Mucosa of descending colon (tissue), 3 donors: ENCODE results near the gene KIF16B. TPM values are rescaled to one million over a fixed set of nuclear protein-coding genes. Genes with fewer than 3 reads are reported as not detected.

Experiments used
- ATAC-seq: fragments of 200-7000 bp; cut with Tn5 transposase; one replicate; pipeline ENCODE4 v1.9.1; 2020; ENCODE audit warnings: mild to moderate bottlenecking, moderate library complexity
- DNase-seq, 3 donors: peaks; one replicate each; pipeline ENCODE4 v3.0.0-alpha.2; 2020
- H3K36me3 ChIP-seq: fragments of 200-600 bp; one replicate; pipeline ENCODE4 v1.8.0; 2021; ENCODE audit warnings: low read depth, mild to moderate bottlenecking
- H3K4me1 ChIP-seq: fragments of 200-600 bp; one replicate; pipeline ENCODE4 v1.8.0; 2021; ENCODE audit warnings: low read depth, mild to moderate bottlenecking
- H3K4me3 ChIP-seq: fragments of 200-600 bp; one replicate; pipeline ENCODE4 v1.8.0; 2021; ENCODE audit warnings: mild to moderate bottlenecking
- H3K9me3 ChIP-seq: fragments of 200-600 bp; one replicate; pipeline ENCODE4 v1.8.0; 2021; ENCODE audit warnings: mild to moderate bottlenecking
- intact Hi-C, 2 donors: fragments of 100-400 bp; cut with DNase I in 1 of 2; cut with micrococcal nuclease in 1 of 2; formaldehyde crosslinking; loops; one replicate each; pipeline versions ENCODE4 v1.11.0 to v1.11.1; 2022; cut with DNase I, micrococcal nuclease
- total RNA-seq, 3 donors: library from RNA; stranded (reverse); fragmentation: NEBNext Ultra II Directional in 2 of 3; extraction: Animal tissue kit (Norgen Biotek cat#: 25700) in 2 of 3; gene quantifications; one replicate each; pipeline versions ENCODE4 v1.2.1 to v1.2.4, GENCODE V29; 2021 to 2023
- TF ChIP-seq, protein P1 (sequence below): fragments of 200-600 bp; IDR thresholded peaks from one replicate; pipeline ENCODE4 v1.8.0; 2022; ENCODE audit warnings: antibody characterized with exemption, mild to moderate bottlenecking
- donor health status: DM: no; HTN: no; CAD: no; lungs with moderate emphysema.
- donor health status: DM: no; HTN: no; CAD: no.
- donor health status: DM: no; HTN: yes; CAD: no.

Gene KIF16B
- total RNA-seq, 3 donors from 2014 or later = 48.5 to 81.7 (median 65.1) TPM

DNA sequence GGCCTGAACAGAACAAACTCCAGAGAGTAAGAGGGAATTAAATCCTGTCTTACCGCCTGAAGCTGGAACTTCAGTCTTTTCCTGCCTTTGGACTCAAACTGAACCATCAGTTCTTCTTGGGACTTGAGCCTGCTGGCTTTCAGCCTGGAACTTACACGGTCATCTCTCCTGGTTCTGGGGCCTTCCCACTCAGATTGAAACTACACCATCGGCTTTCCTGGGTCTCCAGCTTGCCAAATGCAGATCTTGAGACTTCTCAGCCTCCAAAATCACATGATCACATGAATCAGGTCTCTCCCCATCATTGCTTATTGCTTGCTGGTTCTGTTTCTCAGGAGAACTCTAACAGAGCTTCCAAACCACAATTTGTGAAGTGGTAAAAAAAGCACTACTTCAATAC lies 276.3 kb downstream of the KIF16B start:
- H3K36me3 ChIP-seq = no peaks in the 10 kb centered on the region
- no peak for ATAC-seq
- intact Hi-C loops = no loop called here
- no peaks in the 10 kb centered on the region for H3K4me1 ChIP-seq
- no peak for DNase-seq
- no peaks in the 10 kb centered on the region for H3K9me3 ChIP-seq
- no peak overlapping the region for H3K4me3 ChIP-seq
- TF ChIP-seq, protein P1, sequence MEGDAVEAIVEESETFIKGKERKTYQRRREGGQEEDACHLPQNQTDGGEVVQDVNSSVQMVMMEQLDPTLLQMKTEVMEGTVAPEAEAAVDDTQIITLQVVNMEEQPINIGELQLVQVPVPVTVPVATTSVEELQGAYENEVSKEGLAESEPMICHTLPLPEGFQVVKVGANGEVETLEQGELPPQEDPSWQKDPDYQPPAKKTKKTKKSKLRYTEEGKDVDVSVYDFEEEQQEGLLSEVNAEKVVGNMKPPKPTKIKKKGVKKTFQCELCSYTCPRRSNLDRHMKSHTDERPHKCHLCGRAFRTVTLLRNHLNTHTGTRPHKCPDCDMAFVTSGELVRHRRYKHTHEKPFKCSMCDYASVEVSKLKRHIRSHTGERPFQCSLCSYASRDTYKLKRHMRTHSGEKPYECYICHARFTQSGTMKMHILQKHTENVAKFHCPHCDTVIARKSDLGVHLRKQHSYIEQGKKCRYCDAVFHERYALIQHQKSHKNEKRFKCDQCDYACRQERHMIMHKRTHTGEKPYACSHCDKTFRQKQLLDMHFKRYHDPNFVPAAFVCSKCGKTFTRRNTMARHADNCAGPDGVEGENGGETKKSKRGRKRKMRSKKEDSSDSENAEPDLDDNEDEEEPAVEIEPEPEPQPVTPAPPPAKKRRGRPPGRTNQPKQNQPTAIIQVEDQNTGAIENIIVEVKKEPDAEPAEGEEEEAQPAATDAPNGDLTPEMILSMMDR = no peak

DNA sequence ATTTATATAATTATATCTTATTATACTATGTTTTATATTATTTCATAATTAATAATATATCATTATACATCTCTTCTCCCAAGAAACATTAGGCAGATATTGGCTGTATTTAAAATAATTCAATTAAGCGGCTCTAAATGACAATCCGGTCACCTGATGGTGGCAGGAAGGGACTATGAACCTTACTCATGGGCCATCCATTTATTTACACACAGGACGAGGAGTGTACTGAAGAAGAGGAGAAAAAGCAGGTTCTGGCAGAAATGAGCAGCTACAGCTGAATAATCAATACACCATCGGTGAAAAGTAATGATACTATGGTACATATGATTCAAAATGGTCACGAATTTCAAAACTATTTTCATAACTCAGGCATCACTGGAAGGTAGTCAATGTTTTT lies 277.7 kb downstream of the KIF16B start:
- TF ChIP-seq, protein P1 = no peak
- no peaks in the 10 kb centered on the region for H3K36me3 ChIP-seq
- ATAC-seq (no peak), DNase-seq (no peak)
- no peaks in the 10 kb centered on the region for H3K9me3 ChIP-seq
- intact Hi-C loops = no loop called here
- no peak overlapping the region for H3K4me3 ChIP-seq
- H3K4me1 ChIP-seq = no peaks in the 10 kb centered on the region

DNA sequence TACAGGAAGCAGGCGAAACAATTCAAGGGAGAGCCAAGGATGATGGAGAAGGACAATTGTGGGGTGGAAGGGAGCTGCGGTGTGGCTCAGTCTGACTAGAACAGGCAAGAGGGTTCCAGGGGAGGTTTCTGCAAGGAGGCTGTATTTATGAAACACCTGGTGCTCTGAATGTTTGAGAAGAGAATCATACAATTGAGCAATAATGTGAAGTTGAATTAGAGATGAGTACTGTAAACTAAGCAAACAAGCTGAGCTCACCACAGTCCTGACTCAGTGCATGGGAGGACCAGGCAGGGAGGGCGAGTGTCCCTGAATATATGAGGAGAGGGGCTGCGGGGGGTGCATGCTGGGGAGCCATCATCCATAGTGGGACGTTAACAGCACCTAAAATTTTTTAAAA lies 279.7 kb downstream of the KIF16B start:
- DNase-seq (no peak), ATAC-seq (no peak)
- intact Hi-C loops = no loop called here
- no peak overlapping the region for H3K4me3 ChIP-seq
- TF ChIP-seq, protein P1 = no peak
- no peaks in the 10 kb centered on the region for H3K36me3 ChIP-seq
- no peaks in the 10 kb centered on the region for H3K9me3 ChIP-seq
- no peaks in the 10 kb centered on the region for H3K4me1 ChIP-seq

DNA sequence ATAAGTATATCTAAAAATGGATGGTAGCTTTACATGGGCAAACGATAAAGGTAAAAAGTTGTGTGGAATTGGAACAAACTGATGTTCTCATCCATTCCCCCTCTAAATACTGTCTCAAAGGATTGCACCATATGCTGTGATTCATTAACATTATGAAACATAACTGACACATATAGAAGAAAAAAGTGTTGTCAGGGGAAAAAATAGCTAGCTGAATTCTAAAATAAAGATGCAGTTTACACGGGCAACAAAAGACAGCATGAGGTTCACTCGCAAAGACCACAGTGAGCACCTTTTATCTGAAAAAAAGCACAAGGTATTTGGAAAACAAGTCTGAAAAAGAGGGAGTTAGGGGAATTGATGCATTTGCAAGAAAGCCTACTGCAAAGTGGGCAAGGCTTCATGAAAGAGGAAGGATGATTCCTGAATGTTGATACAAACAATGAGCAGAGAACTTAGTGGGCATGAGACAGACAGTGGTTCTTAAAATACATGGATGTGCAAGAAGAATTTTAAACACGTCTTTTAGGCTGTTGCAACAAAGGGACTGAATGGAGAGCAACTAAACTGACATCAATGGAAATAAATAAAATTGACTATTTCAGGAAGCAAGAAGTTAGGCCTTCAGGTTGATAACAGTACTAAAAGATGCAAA lies 280.9 kb downstream of the KIF16B start:
- DNase-seq (no peak), ATAC-seq (no peak)
- intact Hi-C loops = no loop called here
- TF ChIP-seq, protein P1 = no peak
- H3K9me3 ChIP-seq = no peaks in the 10 kb centered on the region
- no peak overlapping the region for H3K4me3 ChIP-seq
- H3K36me3 ChIP-seq = no peaks in the 10 kb centered on the region
- no peaks in the 10 kb centered on the region for H3K4me1 ChIP-seq

DNA sequence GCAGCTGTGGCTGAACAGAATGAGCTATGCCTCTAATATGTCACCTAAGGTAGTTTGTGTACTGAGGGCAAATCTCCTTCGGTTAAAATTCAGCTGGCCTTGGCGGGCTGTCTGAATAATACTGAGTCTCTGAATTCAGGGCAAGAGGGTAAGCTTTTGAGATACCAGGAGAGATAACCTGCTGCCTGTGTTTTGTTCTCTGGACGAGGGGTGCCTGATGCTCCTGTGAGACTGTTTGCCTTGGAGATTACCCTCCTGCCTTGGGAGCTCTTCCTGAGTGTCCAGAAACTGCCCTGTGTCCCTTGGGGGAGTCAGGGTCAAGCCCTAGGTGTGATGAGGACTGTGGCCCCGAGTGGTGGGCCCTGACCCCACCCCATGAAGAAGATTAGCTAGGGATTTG lies 282.9 kb downstream of the KIF16B start:
- DNase-seq = no peak

More for the DNA sequence above, 282.9 kb downstream of the KIF16B start:
- no peak for ATAC-seq
- intact Hi-C loops = no loop called here
- no peaks in the 10 kb centered on the region for H3K4me1 ChIP-seq
- TF ChIP-seq, protein P1 = no peak
- H3K4me3 ChIP-seq = no peak overlapping the region
- no peaks in the 10 kb centered on the region for H3K36me3 ChIP-seq
- H3K9me3 ChIP-seq = no peaks in the 10 kb centered on the region
